HG03565 (cell line): Measurements from ENCODE around the gene DEPDC7.
A peak's percentile ranks its signal among the peaks of the same experiment; 100 is the strongest.

Experiments
- ATAC-seq: cut with Tn5 transposase; IDR thresholded peaks from one replicate; pipeline ENCODE4 v1.9.1; 2021; ENCODE audit warnings: mild to moderate bottlenecking, moderate library complexity; ENCODE audit not compliant: unreplicated experiment

The DEPDC7 gene

GRCh38 chr11:33059331-33060007, 43.8 kb downstream of the DEPDC7 start:
- no peak for ATAC-seq

- no peak for ATAC-seq
Measured at GRCh38 chr11:33060271-33060670, 44.6 kb downstream of the DEPDC7 start.

DNA sequence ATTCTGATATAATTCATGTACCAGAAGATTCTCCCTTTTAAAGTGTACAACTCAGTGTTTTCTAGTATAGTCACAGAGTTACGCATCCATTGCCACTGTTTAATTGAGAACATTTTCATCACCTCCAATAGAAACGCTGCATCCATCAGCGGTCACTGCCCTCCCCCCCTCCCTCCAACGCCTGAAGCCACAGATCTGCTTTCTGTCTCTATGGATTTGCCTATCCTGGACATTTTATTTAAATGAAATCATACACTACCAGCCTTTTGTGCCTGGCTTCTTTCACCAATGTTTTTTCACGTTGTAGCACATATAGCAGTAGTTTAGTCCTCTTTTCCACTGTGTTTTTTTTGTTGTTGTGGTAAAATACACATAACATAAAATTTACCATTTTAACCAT, 46.5 kb downstream of the DEPDC7 start:
- ATAC-seq, result no peak

DNA sequence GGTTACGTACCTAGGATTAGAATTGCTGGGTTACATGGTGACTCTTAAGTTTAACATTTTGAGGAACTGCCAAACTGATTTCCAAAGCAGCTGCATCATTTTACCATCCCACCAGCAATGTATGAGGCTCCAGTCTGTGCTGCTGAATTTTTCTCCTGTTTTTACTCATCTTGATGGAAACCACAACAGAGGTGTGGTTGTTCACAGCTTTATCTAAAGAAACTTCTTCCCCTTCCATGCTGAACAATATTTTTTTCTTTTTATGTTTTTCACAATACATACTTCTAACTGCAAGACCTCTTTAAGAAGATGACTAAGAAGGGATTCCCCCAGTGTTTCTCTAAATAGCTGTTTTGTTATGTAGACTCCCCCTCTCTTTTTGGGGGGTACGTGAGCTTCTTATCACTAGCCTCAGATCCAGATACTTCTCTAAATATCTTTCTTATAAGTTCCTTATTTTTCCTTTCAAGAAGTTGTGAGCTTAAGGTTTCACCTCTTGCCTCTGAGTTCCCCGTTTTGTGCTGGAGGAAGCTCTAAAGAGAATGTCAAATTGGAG, 47.7 kb downstream of the DEPDC7 start:
- ATAC-seq, result peak; percentile 63

- no peak for ATAC-seq
Measured at GRCh38 chr11:33064033-33064825, 48.6 kb downstream of the DEPDC7 start.

- no peak for ATAC-seq
Measured at GRCh38 chr11:33064866-33065265, 49.2 kb downstream of the DEPDC7 start.

GRCh38 chr11:33065445-33066178, 49.9 kb downstream of the DEPDC7 start:
- peak; percentile 37 for ATAC-seq

DNA sequence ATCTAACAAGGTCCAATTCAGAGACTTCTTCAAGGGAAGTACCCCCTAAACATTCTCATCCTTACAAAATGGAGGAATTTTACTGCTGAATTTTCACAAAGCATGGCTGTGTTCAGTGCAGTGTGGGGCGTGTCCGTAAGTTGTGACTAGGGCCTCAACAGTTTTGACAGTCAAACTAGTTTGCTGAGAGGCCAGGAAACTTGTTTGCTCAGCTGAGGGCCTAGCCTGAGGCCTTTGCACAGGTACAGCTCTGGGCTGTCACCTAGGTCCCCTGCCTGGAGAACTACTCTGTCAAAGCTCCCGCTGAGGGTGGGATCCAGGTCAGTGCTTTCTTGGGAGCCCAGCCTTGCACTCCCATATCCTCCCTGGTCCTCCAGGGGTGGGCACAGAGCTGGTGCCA, 51.6 kb downstream of the DEPDC7 start:
- ATAC-seq, result no peak

GRCh38 chr11:33068611-33069340, 53.1 kb downstream of the DEPDC7 start:
- no peak for ATAC-seq

GRCh38 chr11:33072465-33072864, 56.8 kb downstream of the DEPDC7 start:
- no peak for ATAC-seq
